ENCODE results near the gene NTSR2.

DNA sequence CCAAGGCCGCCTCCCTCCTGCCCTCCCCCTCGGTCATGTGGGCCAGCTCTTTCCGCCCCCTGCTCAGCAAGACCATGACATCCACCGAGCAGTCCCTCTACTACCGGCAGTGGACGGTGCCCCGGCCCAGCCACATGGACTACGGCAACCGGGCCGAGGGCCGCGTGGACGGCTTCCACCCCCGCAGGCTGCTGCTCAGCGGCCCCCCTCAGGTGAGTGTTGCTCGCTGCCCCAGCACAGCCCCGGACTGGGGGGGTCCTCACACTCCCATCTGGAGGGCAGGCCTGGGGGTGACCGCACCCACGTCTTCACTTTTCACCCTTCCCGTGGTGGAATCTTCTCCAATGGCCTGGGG lies 51.3 kb downstream of the NTSR2 start:
- TF ChIP-seq, protein P1, sequence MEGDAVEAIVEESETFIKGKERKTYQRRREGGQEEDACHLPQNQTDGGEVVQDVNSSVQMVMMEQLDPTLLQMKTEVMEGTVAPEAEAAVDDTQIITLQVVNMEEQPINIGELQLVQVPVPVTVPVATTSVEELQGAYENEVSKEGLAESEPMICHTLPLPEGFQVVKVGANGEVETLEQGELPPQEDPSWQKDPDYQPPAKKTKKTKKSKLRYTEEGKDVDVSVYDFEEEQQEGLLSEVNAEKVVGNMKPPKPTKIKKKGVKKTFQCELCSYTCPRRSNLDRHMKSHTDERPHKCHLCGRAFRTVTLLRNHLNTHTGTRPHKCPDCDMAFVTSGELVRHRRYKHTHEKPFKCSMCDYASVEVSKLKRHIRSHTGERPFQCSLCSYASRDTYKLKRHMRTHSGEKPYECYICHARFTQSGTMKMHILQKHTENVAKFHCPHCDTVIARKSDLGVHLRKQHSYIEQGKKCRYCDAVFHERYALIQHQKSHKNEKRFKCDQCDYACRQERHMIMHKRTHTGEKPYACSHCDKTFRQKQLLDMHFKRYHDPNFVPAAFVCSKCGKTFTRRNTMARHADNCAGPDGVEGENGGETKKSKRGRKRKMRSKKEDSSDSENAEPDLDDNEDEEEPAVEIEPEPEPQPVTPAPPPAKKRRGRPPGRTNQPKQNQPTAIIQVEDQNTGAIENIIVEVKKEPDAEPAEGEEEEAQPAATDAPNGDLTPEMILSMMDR (IDR thresholded peaks at IDR 0.05), result no peak
- TF ChIP-seq EP300 (IDR thresholded peaks at IDR 0.05), result no peak
- TF ChIP-seq POLR2A (IDR thresholded peaks at IDR 0.05), result no peak
- TF ChIP-seq POLR2AphosphoS5 (IDR thresholded peaks at IDR 0.05), result no peak
